ENCODE results near the gene LMOD2. TPM values are rescaled to one million over a fixed set of nuclear protein-coding genes. Genes with fewer than 3 reads are reported as not detected.

Gene LMOD2
- total and polyA plus RNA-seq, 2 donors (not counting 3 experiments of a cell fraction or from before 2014, with no cell fraction given), result not detected

- CTCF ChIA-PET, result interaction anchor here (1.1 to 1.4 kb wide), 3 partner anchors 13 to 38 kb away, joined by 3 to 10 read pairs (median 3); no protein-coding TSS in a partner anchor
- Histone ChIP-seq H3K27ac (ENCODE audit: insufficient read depth, low read depth, low read length) (no peak overlapping the region), H3K9me1 (replicated peaks; ENCODE audit: control insufficient read depth, extremely low read depth, insufficient read depth, low read length) (no peaks in the 10 kb centered on the region), H3K79me2 (ENCODE audit: control insufficient read depth, insufficient read depth, low read length) (no peaks in the 10 kb centered on the region), H3K4me3 (replicated peaks in 1 of 3; ENCODE audit: insufficient read depth in 1 of 3, low read depth in 1 of 3, low read length in 3 of 3) (no peak overlapping the region), H3K27me3 (ENCODE audit: control insufficient read depth in 2 of 2, insufficient read depth in 2 of 2, low read length in 2 of 2) (peaks cover 6 to 7% of the 10 kb centered on the region in 2 experiments), H3K36me3 (ENCODE audit: control insufficient read depth in 2 of 2, extremely low read depth in 1 of 2, insufficient read depth in 2 of 2, low read length in 2 of 2) (no peaks in the 10 kb centered on the region), H3K4me1 (ENCODE audit: control insufficient read depth, extremely low read depth, insufficient read depth, low read length) (no peaks in the 10 kb centered on the region), H3K9ac (replicated peaks; ENCODE audit: extremely low read depth, insufficient read depth, low read length) (no peak overlapping the region), H4K20me1 (replicated peaks; ENCODE audit: control insufficient read depth, extremely low read depth, insufficient read depth, low read length) (no peaks in the 10 kb centered on the region), H3K9me3 (replicated peaks; ENCODE audit: control insufficient read depth, insufficient read depth, low read length) (no peaks in the 10 kb centered on the region), H2AFZ (ENCODE audit: low read depth, low read length) (no peak overlapping the region), H3K4me2 (ENCODE audit: insufficient read depth, low read length) (no peak overlapping the region)
- intact Hi-C loops (cut with micrococcal nuclease) (no loop called here), dilution Hi-C loops (cut with MboI; ENCODE audit: extremely low pct_ligation_motif_present, low sequenced_read_pairs) (no loop called here)
- DNase-seq (ENCODE audit: low read depth, low spot score) (no peak), FAIRE-seq (no peak)
- no peak for TF ChIP-seq MAX (IDR thresholded peaks at IDR 0.05; ENCODE audit: insufficient read depth, insufficient read length)
- TF ChIP-seq POLR2A (IDR thresholded peaks at IDR 0.05; ENCODE audit: low read depth, low read length), result no peak
- TF ChIP-seq FOS (IDR thresholded peaks at IDR 0.05; ENCODE audit: borderline replicate concordance, insufficient read depth, low read length), result no peak
- TF ChIP-seq GATA2 (IDR thresholded peaks at IDR 0.05; ENCODE audit: insufficient read depth, insufficient read length, low read depth, low read length), result no peak
- TF ChIP-seq CTCF (IDR thresholded peaks at IDR 0.05; ENCODE audit: extremely low read depth in 1 of 2, insufficient read depth in 1 of 2, low read depth in 1 of 2, low read length in 2 of 2), result no peak
- POLR2A ChIA-PET, result no interaction called here
- no TSS peak for BruUV-seq (replicated peaks)
Observed at GRCh38 chr7:123665157-123665556, 9.5 kb downstream of the LMOD2 start.

- H3K27ac ChIP-seq (ENCODE audit: insufficient read depth, low read depth, low read length), result no peak overlapping the region
- no peak overlapping the region for H3K4me3 ChIP-seq (replicated peaks in 1 of 3; ENCODE audit: insufficient read depth in 1 of 3, low read depth in 1 of 3, low read length in 3 of 3)
- POLR2A ChIA-PET, result no interaction called here
- H3K9me3 ChIP-seq (replicated peaks; ENCODE audit: control insufficient read depth, insufficient read depth, low read length), result no peaks in the 10 kb centered on the region
- H3K9ac ChIP-seq (replicated peaks; ENCODE audit: extremely low read depth, insufficient read depth, low read length), result no peak overlapping the region
- CTCF ChIA-PET, result interaction anchor here (0.9 to 1.9 kb wide), 5 partner anchors 8 to 196 kb away, joined by 3 to 10 read pairs (median 6); no protein-coding TSS in a partner anchor
- peaks cover 6 to 7% of the 10 kb centered on the region in 2 experiments for H3K27me3 ChIP-seq (ENCODE audit: control insufficient read depth in 2 of 2, insufficient read depth in 2 of 2, low read length in 2 of 2)
- DNase-seq (ENCODE audit: low read depth, low spot score) (no peak), FAIRE-seq (no peak)
- intact Hi-C loops (cut with micrococcal nuclease), result no loop called here
- no peaks in the 10 kb centered on the region for H3K79me2 ChIP-seq (ENCODE audit: control insufficient read depth, insufficient read depth, low read length)
- H2AFZ ChIP-seq (ENCODE audit: low read depth, low read length), result no peak overlapping the region
- no peaks in the 10 kb centered on the region for H4K20me1 ChIP-seq (replicated peaks; ENCODE audit: control insufficient read depth, extremely low read depth, insufficient read depth, low read length)
- no peaks in the 10 kb centered on the region for H3K9me1 ChIP-seq (replicated peaks; ENCODE audit: control insufficient read depth, extremely low read depth, insufficient read depth, low read length)
- H3K36me3 ChIP-seq (ENCODE audit: control insufficient read depth in 2 of 2, extremely low read depth in 1 of 2, insufficient read depth in 2 of 2, low read length in 2 of 2), result no peaks in the 10 kb centered on the region
- TF ChIP-seq MAX (IDR thresholded peaks at IDR 0.05; ENCODE audit: insufficient read depth, insufficient read length) (no peak), POLR2A (IDR thresholded peaks at IDR 0.05; ENCODE audit: low read depth, low read length) (no peak), FOS (IDR thresholded peaks at IDR 0.05; ENCODE audit: borderline replicate concordance, insufficient read depth, low read length) (no peak), JUN (IDR thresholded peaks at IDR 0.05; ENCODE audit: borderline replicate concordance, insufficient read depth, insufficient read length, low read depth) (no peak), CTCF (IDR thresholded peaks at IDR 0.05; ENCODE audit: extremely low read depth in 1 of 2, insufficient read depth in 1 of 2, low read depth in 1 of 2, low read length in 2 of 2) (no peak), MYC (IDR thresholded peaks at IDR 0.05; ENCODE audit: low read depth, low read length) (no peak), POLR2AphosphoS5 (IDR thresholded peaks at IDR 0.05; ENCODE audit: insufficient read depth, low read depth, low read length) (no peak)
- dilution Hi-C loops (cut with MboI; ENCODE audit: extremely low pct_ligation_motif_present, low sequenced_read_pairs), result no loop called here
- no TSS peak for BruUV-seq (replicated peaks)
- H3K4me1 ChIP-seq (ENCODE audit: control insufficient read depth, extremely low read depth, insufficient read depth, low read length), result no peaks in the 10 kb centered on the region
- H3K4me2 ChIP-seq (ENCODE audit: insufficient read depth, low read length), result no peak overlapping the region
Observed at GRCh38 chr7:123665896-123666295, 10.2 kb downstream of the LMOD2 start.
